Measurements from ENCODE around the gene PLXNA4.

DNA sequence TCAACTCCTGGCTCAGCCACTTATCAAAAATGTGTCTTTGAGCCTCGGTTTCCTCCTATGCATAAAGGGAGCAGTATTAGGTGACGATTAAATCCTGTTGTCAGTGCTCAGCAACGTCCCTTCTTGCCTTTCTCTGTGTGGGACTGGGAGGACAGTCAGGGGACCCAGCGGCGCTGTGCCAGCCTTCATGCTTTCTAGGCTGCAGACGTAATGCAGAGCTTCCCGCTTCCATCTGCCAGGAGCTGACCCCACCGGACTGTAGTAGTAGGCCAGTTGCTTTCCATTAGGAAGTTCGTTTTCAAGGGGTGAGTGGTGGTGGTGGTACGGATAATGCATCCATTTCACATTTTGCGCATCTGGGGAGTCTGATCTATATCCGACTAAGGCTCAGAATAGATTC is 321.8 kb downstream of the PLXNA4 start:
- TF ChIP-seq, protein P1, sequence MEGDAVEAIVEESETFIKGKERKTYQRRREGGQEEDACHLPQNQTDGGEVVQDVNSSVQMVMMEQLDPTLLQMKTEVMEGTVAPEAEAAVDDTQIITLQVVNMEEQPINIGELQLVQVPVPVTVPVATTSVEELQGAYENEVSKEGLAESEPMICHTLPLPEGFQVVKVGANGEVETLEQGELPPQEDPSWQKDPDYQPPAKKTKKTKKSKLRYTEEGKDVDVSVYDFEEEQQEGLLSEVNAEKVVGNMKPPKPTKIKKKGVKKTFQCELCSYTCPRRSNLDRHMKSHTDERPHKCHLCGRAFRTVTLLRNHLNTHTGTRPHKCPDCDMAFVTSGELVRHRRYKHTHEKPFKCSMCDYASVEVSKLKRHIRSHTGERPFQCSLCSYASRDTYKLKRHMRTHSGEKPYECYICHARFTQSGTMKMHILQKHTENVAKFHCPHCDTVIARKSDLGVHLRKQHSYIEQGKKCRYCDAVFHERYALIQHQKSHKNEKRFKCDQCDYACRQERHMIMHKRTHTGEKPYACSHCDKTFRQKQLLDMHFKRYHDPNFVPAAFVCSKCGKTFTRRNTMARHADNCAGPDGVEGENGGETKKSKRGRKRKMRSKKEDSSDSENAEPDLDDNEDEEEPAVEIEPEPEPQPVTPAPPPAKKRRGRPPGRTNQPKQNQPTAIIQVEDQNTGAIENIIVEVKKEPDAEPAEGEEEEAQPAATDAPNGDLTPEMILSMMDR (IDR thresholded peaks at IDR 0.05) = no peak
- TF ChIP-seq, protein P2, sequence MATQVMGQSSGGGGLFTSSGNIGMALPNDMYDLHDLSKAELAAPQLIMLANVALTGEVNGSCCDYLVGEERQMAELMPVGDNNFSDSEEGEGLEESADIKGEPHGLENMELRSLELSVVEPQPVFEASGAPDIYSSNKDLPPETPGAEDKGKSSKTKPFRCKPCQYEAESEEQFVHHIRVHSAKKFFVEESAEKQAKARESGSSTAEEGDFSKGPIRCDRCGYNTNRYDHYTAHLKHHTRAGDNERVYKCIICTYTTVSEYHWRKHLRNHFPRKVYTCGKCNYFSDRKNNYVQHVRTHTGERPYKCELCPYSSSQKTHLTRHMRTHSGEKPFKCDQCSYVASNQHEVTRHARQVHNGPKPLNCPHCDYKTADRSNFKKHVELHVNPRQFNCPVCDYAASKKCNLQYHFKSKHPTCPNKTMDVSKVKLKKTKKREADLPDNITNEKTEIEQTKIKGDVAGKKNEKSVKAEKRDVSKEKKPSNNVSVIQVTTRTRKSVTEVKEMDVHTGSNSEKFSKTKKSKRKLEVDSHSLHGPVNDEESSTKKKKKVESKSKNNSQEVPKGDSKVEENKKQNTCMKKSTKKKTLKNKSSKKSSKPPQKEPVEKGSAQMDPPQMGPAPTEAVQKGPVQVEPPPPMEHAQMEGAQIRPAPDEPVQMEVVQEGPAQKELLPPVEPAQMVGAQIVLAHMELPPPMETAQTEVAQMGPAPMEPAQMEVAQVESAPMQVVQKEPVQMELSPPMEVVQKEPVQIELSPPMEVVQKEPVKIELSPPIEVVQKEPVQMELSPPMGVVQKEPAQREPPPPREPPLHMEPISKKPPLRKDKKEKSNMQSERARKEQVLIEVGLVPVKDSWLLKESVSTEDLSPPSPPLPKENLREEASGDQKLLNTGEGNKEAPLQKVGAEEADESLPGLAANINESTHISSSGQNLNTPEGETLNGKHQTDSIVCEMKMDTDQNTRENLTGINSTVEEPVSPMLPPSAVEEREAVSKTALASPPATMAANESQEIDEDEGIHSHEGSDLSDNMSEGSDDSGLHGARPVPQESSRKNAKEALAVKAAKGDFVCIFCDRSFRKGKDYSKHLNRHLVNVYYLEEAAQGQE (IDR thresholded peaks at IDR 0.05; ENCODE audit: insufficient read depth in 1 of 2, low read depth in 2 of 2, low read length in 1 of 2) = no peak
- no peak for TF ChIP-seq TCF7L2 (IDR thresholded peaks at IDR 0.05; ENCODE audit: low read depth, low read length)

Measured in Panc1 (cell line).